Left colon (tissue), 2 donors: ENCODE measurements around the gene MRE11. TPM values are rescaled to one million over a fixed set of nuclear protein-coding genes. Genes with fewer than 3 reads are reported as not detected.
"Not testable (repeated sequence)": the region's sequence is repeated elsewhere in the genome, so short reads cannot be mapped to it uniquely, and the experiment has no call there.

Experiments
- ATAC-seq: fragments of 200-7000 bp; cut with Tn5 transposase; one replicate; pipeline ENCODE4 v1.9.1; 2020; ENCODE audit warnings: mild to moderate bottlenecking, moderate library complexity
- DNase-seq, 2 donors: peaks; one replicate each; pipeline ENCODE4 v3.0.0-alpha.2; 2020
- intact Hi-C, 2 donors: fragments of 100-400 bp; cut with DNase I in 1 of 2; cut with micrococcal nuclease in 1 of 2; formaldehyde crosslinking; loops; one replicate each; pipeline versions ENCODE4 v1.11.2 to v1.14.0; 2022; cut with DNase I, micrococcal nuclease
- microRNA-seq, 2 donors: library from miRNA; unstranded; fragments of <30 nt; microRNA quantifications; one replicate each; pipeline versions ENCODE4 v1.1.0 to v1.2.0, GENCODE V29; 2020
- total RNA-seq, 2 donors: library from RNA; stranded (reverse); fragmentation: NEBNext Ultra II Directional; extraction: Animal tissue kit (Norgen Biotek cat#: 25700); gene quantifications; one replicate each; pipeline ENCODE4 v1.2.1, GENCODE V29; 2021
- donor health status: DM: no; HTN: no; CAD: no.
- donor health status: DM: yes; HTN: yes; CAD: no.

Gene MRE11
- total RNA-seq, 2 donors from 2014 or later = 10.5 to 11.4 TPM

DNA sequence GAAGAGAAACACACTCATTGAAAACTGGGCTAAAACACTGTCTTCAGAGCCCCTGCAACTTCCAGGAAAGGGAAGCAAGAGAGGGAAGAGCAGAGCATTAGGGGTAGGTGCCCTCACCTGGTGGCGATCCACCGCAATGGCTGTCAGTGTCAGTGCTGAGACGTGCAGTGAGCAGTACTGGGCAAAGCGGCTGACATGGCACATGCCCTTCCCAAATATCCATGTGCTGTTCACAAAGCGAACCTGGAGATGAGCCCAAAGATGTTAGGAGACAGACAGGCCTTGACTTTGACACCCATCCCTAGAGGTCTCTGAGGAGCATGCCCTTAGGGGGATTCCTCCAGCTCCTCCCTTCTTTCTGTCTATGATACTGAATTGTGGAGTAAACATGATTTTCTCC, 97.4 kb downstream of the MRE11 start:
- DNase-seq (no peak), ATAC-seq (no peak)
- intact Hi-C loops = no loop called here

DNA sequence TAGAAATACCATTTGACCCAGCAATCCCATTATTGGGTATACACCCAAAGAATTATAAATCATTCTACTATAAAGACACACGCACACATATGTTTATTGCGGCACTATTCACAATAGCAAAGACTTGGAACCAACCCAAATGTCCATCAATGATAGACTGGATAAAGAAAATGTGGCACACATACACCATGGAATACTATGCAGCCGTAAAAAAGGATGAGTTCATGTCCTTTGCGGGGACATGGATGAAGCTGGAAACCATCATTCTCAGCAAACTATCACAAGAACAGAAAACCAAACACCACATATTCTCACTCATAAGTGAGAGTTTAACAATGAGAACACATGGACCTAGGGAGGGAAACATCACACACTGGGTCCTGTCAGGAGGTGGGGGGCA, 101.7 kb downstream of the MRE11 start:
- ATAC-seq, DNase-seq, intact Hi-C loops: not testable (repeated sequence)

DNA sequence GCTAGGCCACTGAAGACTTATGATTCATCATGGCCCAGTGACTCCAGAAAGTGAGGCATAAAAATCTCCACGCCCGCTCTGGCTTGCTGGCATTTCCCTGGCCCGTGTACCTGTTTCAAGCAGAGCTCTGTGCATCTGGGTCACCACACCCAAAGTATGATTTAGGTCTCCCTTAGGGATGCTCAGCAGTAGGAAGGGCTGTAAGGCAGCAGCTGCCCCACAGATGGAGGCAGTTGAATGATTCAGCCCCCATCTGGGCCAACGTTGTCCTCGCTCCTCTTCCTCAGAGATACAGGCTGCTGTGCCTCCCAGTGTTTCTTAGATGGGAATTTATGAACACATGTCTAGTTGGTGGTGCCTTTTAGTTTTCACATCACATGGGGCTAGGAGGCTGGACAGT, 114.0 kb downstream of the MRE11 start:
- DNase-seq (no peak), ATAC-seq (no peak)
- intact Hi-C loops = no loop called here

DNA sequence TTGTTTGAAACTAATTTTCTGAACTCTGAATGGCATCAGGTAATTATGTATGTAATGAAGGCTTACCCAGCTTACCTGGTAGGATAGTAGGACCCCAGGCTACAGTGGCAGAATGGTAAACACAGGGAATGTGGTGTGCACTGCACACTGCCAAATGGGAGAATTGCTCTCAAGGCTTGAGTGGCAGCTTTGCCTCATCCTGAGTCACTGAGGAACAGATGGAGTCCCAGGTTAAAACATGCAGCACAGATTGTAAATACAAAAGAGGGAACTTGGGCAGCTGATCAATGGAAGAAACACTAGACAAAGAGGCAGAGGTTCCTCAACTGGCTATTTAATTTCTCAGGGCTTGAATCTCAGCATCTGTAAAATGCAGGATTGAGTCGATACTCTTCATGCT, 116.8 kb downstream of the MRE11 start:
- no peak for DNase-seq
- no peak for ATAC-seq
- intact Hi-C loops = no loop called here

DNA sequence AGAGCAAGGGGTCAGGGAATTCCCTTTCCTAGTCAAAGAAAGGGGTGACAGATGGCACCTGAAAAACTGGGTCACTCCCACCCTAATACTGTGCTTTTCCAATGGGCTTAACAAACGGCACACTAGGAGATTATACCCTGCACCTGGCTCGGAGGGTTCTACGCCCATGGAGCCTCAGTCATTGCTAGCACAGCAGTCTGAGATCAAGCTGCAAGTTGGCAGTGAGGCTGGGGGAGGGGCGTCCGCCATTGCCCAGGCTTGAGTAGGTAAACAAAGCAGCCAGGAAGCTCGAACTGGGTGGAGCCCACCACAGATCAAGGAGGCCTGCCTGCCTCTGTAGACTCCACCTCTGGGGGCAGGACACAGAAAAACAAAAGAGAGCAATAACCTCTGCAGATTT, 123.1 kb downstream of the MRE11 start:
- DNase-seq, intact Hi-C loops, ATAC-seq: not testable (repeated sequence)

Small RNA genes lying within 50 kb of the gene (microRNA-seq; reads per million reads assigned to microRNA genes)
- 2.7 to 12.2 reads per million in 2 donors for gene MIR548L

Other genes starting within 250 kb of the MRE11 start
- not detected for gene IZUMO1R, start 189.3 kb downstream of the MRE11 start, total RNA-seq
- under 1 TPM in 1 of 2 donors, not detected in 1; 0.08 TPM for gene GPR83, start 92.4 kb downstream of the MRE11 start, total RNA-seq
- gene ANKRD49, start 140 bp upstream of the MRE11 start, total RNA-seq = 10 to 100 TPM; 11.7 to 13.8 TPM
- not detected for gene C11orf97, start 18.6 kb upstream of the MRE11 start, total RNA-seq
- 10 to 100 TPM; 21.8 to 29.9 TPM for gene FUT4, start 50.1 kb upstream of the MRE11 start, total RNA-seq
- gene PIWIL4, start 73.5 kb upstream of the MRE11 start, total RNA-seq = 1 to 10 TPM; 5.9 to 7.5 TPM